Stimulated activated CD8-positive, alpha-beta memory T cell treated with anti-CD3 and anti-CD28 coated beads, Interleukin-12 subunit alpha, Interleukin-12 subunit beta, amount 100 ng/mL, for 24 hours (primary cell): ENCODE measurements around the gene PHF21B.

Experiments used
- DNase-seq: peaks from one replicate; pipeline ENCODE4 v3.0.0-alpha.2; 2020; ENCODE audit errors: extremely low read depth

Gene PHF21B

DNA sequence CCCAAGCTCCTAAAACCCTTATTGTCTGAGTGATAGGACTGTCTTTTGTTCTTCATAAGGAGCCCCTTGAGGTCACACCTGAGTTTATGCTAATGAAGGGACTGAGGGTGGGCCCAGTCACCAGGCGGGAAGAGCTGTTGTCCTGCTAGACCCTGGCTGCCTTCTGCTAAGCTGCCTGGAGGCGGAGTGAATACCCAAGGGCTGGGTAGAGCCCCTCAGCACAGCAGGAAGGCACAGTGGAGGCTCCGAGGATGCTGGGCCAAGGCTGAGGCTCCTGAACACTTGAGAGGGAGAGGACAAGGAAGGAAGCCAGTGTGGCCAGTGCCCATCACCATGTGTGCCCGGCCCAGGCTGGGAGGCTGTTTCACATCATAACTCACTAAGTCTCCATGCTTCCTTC, 4.8 kb upstream of the PHF21B start:
- DNase-seq: no peak

DNA sequence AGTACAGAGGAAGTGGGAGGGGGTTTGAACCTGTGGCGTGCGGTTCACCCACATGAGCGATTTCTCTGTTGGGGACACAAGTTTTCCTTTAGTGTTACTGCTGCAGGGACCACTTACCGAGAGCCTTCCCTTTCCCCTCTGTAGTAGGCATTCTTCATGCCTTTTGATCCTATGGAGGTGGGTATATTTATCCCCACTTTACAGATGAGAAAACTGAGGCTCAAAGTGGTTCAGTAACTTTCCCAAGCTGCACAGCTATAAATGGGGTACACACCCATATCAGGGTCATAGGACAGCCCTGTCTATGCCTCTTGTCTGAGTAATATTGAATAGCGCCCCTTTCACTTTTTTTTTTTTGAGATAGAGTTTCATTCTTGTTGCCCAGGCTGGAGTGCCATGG, 3.3 kb upstream of the PHF21B start:
- DNase-seq: no peak

DNA sequence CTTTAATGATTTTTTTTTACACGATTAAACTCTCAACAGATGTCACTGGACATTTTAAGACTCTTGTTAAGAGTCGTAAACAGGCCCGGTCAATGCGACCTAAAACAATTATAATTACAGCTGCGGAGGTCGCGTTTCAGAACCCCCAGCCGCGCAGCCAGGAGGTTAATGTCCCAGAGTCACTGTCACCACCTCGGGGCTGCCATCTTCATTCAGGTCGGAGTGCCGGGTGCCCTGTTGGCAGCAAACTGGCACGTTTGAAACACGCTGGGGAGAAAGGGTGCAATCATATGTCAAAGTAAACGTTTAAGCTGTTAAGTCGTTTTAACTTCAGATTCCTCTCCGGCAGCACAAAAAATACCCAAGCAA, 711 bp upstream of the PHF21B start:
- no peak for DNase-seq

DNA sequence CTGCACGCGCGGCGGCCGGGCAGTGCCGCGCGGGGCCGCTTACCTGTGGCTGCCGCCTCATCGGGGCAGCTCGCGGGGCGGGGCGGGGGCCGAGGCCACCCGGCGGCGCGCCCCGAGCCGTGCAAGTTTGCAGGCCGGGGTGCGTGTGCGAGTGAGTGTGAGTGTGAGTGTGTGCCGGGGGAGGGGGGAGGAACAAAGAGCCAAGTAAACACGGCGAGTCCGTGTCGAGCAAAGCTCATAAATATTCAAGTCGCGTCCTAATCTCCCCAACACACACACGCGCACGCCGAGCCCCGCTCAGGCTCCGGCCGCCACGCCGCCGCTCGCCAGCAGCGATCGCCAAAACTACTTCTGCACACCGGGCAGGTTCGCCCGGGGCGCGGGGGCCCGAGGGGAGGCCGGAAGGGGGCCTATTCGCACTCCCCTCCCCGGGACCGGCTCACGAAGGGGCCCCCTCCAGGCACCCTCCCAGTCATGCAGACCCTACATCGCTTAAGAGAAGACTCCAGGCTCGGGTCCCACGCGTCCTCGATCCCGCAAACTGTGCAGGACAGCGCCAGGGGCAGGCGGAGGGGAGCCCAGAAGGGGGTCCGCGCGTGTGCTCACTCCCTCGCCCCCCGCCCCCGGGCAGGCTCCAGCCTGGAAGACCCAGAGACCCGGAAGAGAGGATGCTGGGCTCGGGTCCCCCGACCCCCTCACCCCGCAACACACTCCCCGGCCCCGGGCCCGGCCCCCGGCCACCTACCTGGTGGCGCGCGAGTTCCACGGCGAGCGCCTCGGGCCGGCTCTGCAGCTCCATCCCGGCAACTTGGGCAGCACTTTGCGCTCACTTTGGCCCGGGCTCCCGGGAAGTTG, 827 bp downstream of the PHF21B start:
- no peak for DNase-seq

DNA sequence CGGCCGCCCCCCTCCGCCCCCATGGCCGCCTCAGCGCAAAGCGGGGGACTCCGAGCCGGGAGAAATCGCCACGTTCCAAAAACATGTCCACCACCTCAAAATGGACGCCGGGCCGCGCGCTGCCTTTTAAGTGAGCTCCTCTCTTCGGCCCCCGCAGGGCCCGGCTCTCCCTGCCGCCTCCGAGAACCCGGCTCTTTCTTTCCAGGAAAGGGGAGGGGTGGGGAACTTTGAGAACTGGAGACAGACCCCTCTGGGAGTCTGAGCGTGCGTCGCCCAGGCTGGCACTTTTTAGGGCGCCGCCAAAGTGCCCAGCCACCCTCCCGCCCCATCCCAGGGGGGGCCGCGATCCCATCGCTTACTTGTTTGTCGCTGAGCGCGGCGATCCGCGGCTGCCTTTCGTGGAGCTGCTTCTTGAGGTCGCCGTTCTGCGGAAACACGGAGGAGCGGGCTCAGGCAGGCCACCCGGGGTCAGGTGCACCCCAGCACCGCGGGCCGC, 1.6 kb downstream of the PHF21B start:
- no peak for DNase-seq

DNA sequence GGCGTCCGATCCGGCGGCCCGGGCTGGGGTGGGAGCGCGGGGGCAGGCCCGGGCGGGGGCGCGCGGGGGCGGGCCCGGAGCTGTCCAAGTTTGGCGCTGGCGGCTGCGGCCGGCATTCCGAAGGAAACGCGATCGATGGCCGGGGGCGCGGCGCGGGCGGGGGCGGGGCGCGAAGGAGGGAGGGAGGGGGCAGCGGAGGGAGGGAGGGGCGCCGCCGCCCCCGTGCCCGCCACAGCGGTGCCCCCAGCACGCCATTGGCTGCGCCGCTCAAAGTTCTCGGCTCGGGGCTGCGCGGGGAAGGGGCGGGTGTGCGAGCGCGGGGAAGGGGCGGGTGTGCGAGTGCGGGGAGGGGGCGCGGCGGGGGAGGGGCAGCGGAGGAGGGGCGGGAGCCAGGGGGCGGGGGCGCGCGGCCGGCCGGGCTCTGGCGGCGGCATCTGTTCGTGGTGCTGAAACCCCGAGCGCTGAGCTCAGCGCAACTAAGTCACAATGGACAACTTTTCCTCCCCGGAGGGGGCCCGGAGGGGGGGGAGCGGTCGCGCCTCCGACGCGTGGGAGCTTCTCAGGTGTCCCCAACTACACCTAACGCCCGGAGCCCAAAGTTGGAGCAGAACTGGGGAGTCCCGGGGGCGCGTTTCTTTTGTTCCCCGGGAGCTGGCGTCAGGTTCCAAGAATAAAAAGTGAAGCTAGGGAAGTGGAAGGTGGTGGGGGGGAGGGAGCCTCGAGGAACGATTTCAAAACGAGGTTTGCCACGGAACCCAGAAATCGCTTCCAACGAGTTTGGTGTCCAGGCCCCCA, 2.2 kb downstream of the PHF21B start:
- DNase-seq: no peak

DNA sequence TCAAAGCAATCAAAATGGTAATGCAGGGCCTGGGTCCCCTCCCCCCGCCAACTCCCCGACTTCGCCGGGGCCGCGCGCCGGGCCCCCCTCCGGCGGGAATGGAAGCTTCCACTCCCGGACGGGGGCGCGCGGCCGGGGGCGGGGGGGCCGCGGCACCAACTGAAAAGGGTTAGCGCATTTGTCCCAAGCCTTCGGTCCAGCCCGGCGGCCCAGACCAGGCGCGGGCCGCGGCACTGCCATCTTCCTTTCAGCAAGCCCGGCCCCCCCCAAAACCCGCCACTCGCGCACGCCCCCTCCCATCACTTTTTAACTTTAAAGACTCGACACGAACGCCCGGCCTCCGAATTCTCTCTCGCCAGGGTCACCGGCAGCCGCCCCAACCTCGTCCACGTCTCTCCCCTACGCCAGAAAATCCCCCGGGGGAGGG, 2.8 kb downstream of the PHF21B start:
- DNase-seq: no peak

DNA sequence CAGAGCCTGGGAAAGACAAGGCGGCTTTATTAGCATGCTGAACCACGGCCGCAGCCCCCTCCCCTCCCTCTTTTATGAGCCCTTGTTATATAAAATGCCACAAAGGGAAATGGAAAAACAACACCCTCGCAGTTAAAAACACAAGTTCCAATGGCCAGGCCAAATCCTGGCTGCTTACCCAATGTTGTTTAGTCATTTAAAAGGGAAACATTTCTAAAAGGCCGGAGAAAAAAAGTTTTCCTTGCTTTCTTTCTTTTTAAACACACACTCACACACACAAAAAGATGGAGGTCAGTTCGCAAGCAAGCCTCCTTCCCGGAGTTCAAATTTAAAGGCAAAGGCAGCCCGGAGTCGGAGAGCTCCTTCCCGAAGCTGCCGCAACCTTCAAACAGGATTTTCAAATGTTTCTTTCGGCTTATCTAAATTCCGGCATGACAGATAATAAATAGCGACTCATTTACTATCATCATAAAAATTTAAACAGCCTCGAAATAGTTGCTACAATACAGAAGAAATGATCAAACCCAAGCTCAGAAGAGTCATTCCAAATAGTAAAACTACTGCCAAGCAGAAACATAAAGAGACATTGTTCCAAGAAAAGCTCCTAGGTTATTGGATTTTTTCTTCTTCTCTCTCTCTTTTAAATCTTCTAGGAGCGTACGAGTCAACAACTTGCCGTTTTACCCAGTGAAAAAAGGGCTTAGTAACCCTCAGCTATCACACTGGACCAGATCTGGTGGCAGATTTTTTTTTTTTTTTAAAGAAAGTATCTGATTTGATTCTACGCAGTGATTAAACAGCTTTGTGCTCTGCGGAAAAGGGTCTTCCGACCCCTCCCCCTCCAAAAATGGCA, 3.5 kb downstream of the PHF21B start:
- no peak for DNase-seq

DNA sequence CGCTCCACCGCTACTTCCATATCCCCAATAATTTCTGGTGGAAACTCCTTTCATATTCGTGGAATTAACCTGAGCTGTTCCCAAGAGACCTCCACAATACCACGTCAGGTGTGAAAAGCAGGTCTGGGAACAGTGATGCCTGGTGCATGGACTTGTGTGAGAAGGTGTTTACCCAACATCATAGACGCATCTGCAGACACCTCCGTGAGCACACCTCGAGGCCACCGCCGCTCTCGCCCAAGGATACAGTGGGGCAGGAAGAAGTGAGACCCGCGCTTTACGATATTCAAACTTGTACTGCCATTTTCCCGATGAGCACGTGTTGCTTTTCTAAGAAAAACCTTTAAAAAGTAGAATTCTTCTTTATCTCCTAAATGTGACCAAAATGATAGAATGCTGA, 8.2 kb downstream of the PHF21B start:
- no peak for DNase-seq

DNA sequence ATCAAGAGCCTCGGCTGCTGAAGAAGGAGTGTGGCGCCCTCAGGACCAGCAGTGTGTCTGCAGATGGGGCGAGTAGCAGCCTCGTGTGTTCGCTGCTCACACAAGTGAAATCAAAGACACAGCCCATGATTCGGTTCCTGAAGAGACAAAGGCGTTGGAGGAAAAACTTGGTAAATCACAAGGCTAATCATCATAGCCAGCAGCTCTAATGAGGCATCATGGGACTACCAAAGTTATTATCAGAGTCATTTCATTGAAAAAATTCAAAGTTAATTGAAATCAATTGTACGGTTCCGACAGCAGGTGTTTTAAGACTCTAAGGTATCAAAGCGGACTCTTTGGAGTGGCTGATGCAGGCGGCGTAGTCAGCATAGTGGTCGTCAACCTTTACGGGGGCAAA, 9.5 kb downstream of the PHF21B start:
- no peak for DNase-seq

DNA sequence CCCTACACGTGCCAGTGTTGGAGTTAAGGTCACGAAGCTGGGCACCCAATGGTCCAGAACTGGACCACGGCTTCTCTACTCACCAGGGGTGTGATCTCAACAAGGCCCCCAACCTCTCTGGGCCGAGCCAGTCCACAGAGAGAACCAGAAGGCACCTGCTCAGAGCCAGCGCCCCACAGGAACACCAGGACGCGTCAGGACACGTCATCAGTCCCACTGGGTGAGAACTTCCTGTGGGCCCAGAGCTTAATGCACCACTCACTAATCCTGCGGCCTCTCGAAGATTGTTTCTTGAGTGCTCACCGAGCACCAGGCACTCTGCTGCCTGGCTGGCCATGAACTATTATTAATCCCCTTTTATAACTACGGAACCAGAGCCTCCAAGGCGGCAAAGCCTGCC, 10.1 kb downstream of the PHF21B start:
- no peak for DNase-seq

DNA sequence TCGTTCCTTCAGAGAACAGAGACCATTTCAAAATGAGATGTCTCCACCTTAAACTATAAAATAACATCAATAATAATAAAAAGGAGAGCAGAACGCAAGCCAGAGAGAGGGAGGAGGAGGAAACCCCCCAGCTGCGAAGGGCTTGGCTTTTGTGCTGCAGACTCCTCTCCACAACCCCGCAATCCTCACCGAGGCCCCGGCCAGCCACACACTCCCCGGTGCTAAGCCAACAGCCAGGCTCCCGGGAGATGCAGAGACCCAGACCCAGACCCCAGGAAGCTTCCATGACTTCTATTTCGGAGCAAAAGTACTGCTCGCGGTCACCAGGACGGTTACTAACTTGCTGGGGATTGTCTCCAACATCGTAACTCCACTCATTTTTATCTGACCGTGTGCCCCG, 10.6 kb downstream of the PHF21B start:
- DNase-seq: no peak

DNA sequence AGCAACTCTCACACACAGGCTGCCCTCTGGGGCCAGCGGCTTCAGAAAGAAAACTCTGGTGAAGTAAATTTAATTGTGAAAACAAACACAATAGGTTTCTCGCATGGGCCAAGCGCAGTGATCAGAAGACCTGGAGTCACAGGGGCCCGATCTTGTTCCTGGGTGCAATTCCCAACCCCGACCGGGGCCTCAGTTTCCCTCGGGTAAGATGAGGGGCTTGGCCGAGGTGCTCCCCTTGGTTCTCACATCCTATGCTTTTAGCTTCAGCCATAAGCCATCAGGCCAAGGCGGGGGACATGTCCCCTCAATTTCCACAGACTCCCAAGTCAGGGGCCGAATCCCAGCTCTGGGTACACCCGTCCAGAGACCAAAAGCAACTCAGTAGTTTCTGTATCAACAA, 11.5 kb downstream of the PHF21B start:
- no peak for DNase-seq

DNA sequence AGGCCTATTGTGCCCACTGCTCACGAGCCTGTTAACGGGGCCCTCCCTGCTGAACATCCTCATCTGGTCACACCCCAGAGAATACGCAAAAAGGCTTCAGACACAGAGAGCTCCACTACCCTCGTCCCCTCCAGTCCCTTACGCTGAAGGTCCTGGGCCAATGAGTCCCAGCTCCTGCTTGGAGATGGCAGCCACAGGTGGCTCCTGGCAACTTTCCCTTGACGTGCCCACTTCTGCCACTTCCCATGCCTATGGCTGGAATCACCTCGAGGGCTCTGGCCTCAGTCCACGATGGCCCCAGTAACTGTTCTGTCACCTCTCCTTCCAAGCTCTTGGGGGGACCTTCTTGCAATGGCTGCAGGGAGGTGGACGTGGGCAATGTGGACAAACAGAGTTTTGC, 12.7 kb downstream of the PHF21B start:
- DNase-seq: no peak

DNA sequence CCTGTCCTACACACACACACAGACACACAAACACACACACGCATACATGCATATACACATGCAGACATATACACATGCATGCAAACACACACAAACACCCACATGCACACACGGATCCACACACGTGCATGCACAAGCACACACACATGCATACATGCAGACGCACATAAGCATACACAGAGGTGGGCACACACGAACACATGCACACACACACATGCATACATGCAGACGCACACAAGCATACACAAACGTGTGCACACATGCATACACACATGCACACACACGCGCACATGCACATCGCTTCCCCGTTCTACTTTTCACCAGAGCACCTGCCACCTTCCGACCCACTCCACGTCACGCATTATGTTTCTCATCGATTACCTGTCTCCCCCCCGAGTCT, 13.2 kb downstream of the PHF21B start:
- no peak for DNase-seq

DNA sequence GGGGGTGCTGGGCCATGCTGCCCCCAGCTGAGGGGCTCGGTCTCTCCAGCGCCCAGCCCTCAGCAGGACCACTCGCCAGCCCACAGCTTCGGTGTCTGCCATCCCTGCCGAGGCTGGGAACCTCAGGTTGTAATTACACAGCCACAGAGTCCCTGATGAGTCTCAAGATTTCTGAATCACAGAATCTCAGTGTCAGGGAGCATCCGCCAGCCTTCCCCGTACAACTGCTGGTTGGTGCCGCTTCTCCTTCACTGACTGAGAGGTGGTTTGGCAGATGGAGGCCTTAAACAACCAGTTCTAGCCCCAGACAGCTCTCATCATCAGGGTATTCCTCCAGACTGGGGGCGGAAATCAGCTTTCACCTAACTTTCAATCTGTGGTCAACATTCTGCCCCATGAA, 13.7 kb downstream of the PHF21B start:
- no peak for DNase-seq

DNA sequence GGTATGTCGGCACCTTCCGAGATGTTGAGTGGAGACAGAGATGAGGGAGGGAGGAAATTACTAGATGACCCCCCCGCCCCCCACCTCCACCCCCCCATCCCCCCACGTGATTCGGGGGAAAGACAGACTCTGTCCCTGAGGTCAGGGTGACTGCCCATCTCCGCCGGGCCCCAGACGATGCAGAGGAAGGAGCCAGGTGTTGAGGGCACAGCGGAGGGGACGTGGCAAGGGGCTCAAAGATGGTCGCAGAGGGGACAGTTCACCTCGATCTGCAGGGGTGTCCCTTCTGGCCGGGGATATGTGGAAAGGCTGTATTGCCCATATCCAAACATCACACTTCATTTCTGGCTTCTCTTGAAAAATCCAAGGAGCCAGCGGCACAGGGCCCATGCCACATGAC, 14.1 kb downstream of the PHF21B start:
- DNase-seq: no peak

DNA sequence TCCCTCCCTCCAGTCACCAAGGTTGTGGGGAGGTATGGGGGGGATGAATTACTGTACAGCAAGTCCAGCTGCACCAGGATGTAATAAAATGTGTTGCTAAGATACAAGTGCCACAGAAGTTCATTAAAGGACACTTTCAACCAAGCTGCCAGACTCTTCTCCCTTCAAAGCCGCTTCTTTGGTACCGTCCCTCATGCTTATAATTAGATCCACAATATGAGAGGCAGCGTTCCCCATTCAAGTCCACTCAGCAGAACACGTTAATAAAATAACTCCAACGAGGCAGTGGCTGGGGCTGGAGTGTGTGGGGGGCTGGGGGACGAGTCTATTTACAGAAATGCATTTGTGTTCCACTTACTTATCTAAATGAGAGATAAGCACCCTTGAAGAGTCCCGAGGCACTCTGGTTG, 14.7 kb downstream of the PHF21B start:
- no peak for DNase-seq

DNA sequence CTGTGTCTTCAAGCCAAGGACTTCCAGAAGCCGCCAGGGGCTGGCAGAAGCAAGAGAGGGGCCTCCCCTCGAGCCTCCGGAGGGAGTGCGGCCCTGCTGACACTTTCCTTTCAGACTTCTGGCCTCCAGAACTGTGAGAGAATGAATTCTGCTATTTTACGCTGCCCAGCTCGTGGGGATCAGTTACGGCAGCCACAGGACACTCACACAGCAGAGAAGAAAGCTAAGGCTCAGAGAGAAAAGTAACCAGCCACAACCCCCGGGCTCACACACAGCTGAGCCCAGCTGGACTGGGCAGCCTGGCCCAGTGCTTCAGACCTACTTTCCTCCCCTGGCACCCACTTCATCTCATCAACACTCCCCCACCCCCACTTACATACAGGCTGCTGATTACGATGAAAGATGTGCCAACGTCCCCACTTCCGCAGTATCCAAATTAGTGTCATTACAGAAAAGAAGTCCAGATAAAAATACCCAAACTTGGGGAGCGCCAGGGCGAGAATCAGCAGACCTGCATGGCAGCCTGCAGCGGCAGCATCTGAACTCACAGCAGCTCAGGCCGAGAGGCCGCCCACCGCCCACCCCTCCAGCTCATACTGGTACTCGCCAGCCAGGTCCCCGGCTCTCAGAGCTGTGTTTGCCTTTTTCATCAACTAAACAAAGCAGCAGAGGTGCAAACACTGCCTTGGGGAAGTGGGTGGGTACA, 15.3 kb downstream of the PHF21B start:
- no peak for DNase-seq

DNA sequence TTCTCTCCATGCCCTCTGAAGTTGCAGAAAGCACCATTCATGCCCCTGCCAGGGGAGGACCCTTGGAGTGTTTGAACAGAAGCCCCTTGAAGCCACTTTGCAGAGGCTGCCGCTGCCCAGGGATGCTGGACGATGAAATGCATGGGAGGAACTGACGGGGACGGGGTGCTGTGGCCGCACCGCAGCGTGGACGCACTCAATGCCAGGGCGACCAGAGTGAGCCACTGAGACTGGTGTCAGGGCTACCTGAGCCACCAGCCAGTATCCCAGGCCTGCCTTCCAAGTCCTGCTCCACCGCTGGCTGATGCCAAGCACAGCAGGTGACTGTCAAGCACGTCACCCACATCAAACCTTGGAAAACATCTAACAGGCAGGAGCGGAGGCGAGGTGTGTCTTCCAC, 17.6 kb downstream of the PHF21B start:
- no peak for DNase-seq

DNA sequence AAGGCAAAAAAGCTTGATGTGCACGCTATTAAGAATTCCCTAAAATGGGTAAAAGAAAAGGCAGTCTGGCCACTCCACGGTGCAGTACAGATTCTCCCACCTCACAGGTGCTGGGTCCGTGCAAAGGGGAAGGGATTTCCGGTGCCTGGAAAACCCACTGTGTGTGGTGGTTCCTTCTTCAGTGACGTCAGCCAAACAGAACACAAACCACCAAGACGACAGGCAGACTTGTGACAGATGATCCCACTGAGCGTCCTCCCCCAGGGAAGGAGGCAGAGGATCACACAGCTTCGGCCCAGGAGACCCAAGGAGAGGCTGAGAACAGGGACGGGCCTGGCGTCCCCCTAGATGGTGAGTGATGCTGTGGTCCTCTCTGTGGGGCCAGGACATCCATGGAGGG, 18.6 kb downstream of the PHF21B start:
- DNase-seq: no peak

DNA sequence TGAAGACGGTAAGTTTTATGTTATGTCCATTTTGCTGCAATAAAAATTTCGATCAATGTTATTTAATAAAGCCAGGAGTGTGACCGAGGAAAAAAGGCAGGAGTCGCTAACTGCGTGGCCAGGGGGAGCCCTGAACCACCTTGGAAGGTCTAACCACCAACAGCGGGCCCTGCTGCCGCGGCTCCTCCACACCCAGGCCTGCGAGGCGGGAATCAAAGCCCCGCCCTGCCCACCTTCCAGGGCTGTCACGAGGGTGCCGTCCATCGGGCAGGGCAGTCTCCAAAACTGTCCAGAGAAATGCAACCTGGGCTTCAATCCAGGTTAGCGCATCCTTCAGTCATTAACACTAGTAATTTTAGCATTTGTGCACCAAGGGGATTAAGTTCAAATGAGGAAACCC, 19.0 kb downstream of the PHF21B start:
- no peak for DNase-seq
